Karpas-422 (cell line): ENCODE data around the gene TMEM129. TPM values are rescaled to one million over a fixed set of nuclear protein-coding genes. Genes with fewer than 3 reads are reported as not detected.

ENCODE experiments used
- DNase-seq: peaks from one replicate; pipeline ENCODE4 v3.0.0-alpha.2; 2015
- H2AFZ ChIP-seq: fragments of 200-600 bp; sonication (generic); 2 replicates; pipeline ENCODE4 v1.6.1; 2014; ENCODE audit warnings: antibody characterized with exemption, low read length, mixed read lengths
- H3K27ac ChIP-seq: fragments of 200-600 bp; sonication (generic); 2 replicates; pipeline ENCODE4 v1.5.1; 2014; ENCODE audit warnings: mild to moderate bottlenecking, low read length, moderate library complexity
- H3K27me3 ChIP-seq: fragments of 200-600 bp; sonication (generic); 2 replicates; pipeline ENCODE4 v1.6.1; 2014; ENCODE audit warnings: low read length, mixed read lengths
- H3K36me3 ChIP-seq: fragments of 200-600 bp; sonication (generic); 2 replicates; pipeline ENCODE4 v1.6.1; 2014; ENCODE audit warnings: low read length, mixed read lengths; ENCODE audit not compliant: insufficient read depth
- H3K4me1 ChIP-seq: fragments of 200-600 bp; sonication (generic); 2 replicates; pipeline ENCODE4 v1.6.1; 2014; ENCODE audit warnings: mild to moderate bottlenecking, low read length, mixed read lengths
- H3K4me2 ChIP-seq: fragments of 200-600 bp; sonication (generic); 2 replicates; pipeline ENCODE4 v1.6.1; 2014; ENCODE audit warnings: low read length, low read depth, mild to moderate bottlenecking; ENCODE audit not compliant: poor library complexity, severe bottlenecking
- H3K4me3 ChIP-seq: fragments of 200-600 bp; sonication (generic); 2 replicates; pipeline ENCODE4 v1.5.1; 2014; ENCODE audit warnings: mild to moderate bottlenecking, antibody characterized with exemption, low read length, mixed read lengths
- H3K79me2 ChIP-seq: fragments of 200-600 bp; sonication (generic); 2 replicates; pipeline ENCODE4 v1.6.1; 2014; ENCODE audit warnings: mild to moderate bottlenecking, low read length, mixed read lengths
- H3K9ac ChIP-seq: fragments of 200-600 bp; sonication (generic); 2 replicates; pipeline ENCODE4 v1.6.0; 2014; ENCODE audit warnings: low read length
- H3K9me2 ChIP-seq: fragments of 200-600 bp; sonication (generic), shearing (Covaris generic); replicated peaks from 2 replicates; pipeline ENCODE4 v1.6.0; 2014; ENCODE audit warnings: mild to moderate bottlenecking, low read length, moderate library complexity; ENCODE audit not compliant: insufficient read depth
- H3K9me3 ChIP-seq: fragments of 300-700, 200-600 bp; sonication (generic); 2 replicates; pipeline ENCODE4 v1.6.1; 2014; ENCODE audit warnings: low read length, mixed read lengths
- H4K20me1 ChIP-seq: fragments of 200-600 bp; sonication (generic); 2 replicates; pipeline ENCODE4 v1.6.1; 2014; ENCODE audit warnings: mild to moderate bottlenecking, antibody characterized with exemption, low read length, low read depth; ENCODE audit not compliant: insufficient read depth
- total RNA-seq: library from RNA; depleted of rRNA; stranded (reverse); fragments of >200 nt; shearing (Covaris generic); gene quantifications from 2 replicates; pipeline ENCODE4 v1.2.3, GENCODE V29; 2014; ENCODE audit warnings: low replicate concordance

The TMEM129 gene
- total RNA-seq, 1 experiment from 2014 or later = 21.8 TPM

GRCh38 chr4:1685235-1686150 is 35.6 kb downstream of the TMEM129 start:
- Histone ChIP-seq H3K9me3 (no peaks in the 10 kb centered on the region), H3K4me3 (no peak overlapping the region), H3K9me2 (no peaks in the 10 kb centered on the region), H3K36me3 (peaks cover 3% of the 10 kb centered on the region; the same call in 1 of the 2 replicates), H3K27me3 (no peaks in the 10 kb centered on the region), H3K4me2 (no peak overlapping the region), H3K79me2 (no peaks in the 10 kb centered on the region), H3K9ac (no peak overlapping the region), H2AFZ (no peak overlapping the region), H4K20me1 (no peaks in the 10 kb centered on the region), H3K4me1 (peaks cover 10% of the 10 kb centered on the region), H3K27ac (no peak overlapping the region)
- no peak for DNase-seq

- H3K9me3 ChIP-seq = no peaks in the 10 kb centered on the region
- H3K4me3 ChIP-seq = no peak overlapping the region
- H3K27ac ChIP-seq = no peak overlapping the region
- H3K4me1 ChIP-seq = peaks cover 10% of the 10 kb centered on the region
- no peaks in the 10 kb centered on the region for H3K9me2 ChIP-seq
- no peaks in the 10 kb centered on the region for H3K27me3 ChIP-seq
- no peaks in the 10 kb centered on the region for H3K79me2 ChIP-seq
- H2AFZ ChIP-seq = no peak overlapping the region
- H3K36me3 ChIP-seq = no peaks in the 10 kb centered on the region
- no peak for DNase-seq
- H4K20me1 ChIP-seq = no peaks in the 10 kb centered on the region
- no peak overlapping the region for H3K4me2 ChIP-seq
- no peak overlapping the region for H3K9ac ChIP-seq
These were observed 36.5 kb downstream of the TMEM129 start for GRCh38 chr4:1684506-1685234.

GRCh38 chr4:1683736-1684505 is 37.2 kb downstream of the TMEM129 start, which contains the start of gene FAM53A:
FAM53A (minus strand) TSS chr4:1684313; CDS start chr4:1668741, 15,572 bp downstream.
- Histone ChIP-seq H3K27me3 (no peaks in the 10 kb centered on the region), H3K9me3 (no peaks in the 10 kb centered on the region), H3K36me3 (no peaks in the 10 kb centered on the region), H2AFZ (peak within 1 kb of the TSS; percentile 71; the same call in 1 of the 2 replicates), H3K4me1 (peaks cover 10% of the 10 kb centered on the region), H3K4me2 (peak within 1 kb of the TSS; percentile 74), H3K79me2 (no peaks in the 10 kb centered on the region), H4K20me1 (no peaks in the 10 kb centered on the region), H3K27ac (no peak within 1 kb of the TSS), H3K9ac (peak within 1 kb of the TSS; percentile 67), H3K4me3 (peak within 1 kb of the TSS; percentile 65; the same call in 1 of the 2 replicates), H3K9me2 (no peaks in the 10 kb centered on the region)
- peak; percentile 96 for DNase-seq

DNA sequence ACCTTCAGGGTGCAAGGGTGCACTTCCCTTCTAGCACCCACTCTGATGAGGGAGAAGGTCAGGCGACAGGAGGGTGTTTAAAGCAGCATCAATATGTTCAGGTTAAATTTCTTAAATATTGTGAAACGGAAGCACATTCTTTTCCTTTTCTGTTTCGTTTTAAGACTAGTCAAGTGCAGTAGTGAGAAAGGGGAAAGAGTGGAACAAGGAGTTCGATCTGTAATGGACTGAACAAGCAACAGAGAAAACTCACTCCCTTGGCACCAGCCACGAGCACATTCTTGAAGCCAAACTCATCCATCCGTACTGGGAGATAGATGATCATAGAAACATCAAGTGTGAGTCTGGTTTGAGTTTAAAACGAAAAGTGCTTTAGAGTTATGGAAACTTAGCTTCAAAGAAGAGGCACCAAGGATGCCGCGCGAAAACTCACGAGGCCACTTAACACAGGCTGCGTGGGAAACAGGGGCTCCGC is 37.8 kb downstream of the TMEM129 start:
- Histone ChIP-seq H3K27ac (no peak overlapping the region), H2AFZ (peak overlapping the region; percentile 71; the same call in 1 of the 2 replicates), H3K4me1 (peaks cover 10% of the 10 kb centered on the region)

DNA sequence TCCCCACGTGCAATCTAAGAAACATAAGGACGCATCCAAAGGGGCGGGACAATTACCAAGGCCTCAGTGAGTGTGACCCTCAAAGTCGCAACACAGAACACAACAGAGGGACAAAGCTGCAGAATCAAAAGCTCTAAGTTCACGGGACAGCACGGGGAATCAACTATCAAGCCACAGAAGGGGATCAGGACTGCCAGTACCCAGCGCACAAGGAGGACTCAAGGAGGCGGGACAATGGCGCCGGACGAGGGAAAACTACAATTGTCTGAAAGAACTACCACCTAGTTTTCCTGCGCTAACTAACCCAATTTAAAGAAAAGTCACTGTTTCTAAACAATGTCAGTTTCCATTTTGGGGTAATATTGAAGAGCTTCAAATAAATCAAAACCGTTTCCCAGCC is 38.3 kb downstream of the TMEM129 start:
- H3K9me2 ChIP-seq = no peaks in the 10 kb centered on the region
- H3K27me3 ChIP-seq = no peaks in the 10 kb centered on the region
- no peaks in the 10 kb centered on the region for H3K9me3 ChIP-seq
- DNase-seq = no peak
- H2AFZ ChIP-seq = no peak overlapping the region
- H3K79me2 ChIP-seq = no peaks in the 10 kb centered on the region
- peak overlapping the region; percentile 74 for H3K4me2 ChIP-seq
- no peak overlapping the region for H3K4me3 ChIP-seq
- H3K27ac ChIP-seq = no peak overlapping the region
- no peaks in the 10 kb centered on the region for H4K20me1 ChIP-seq
- peaks cover 10% of the 10 kb centered on the region for H3K4me1 ChIP-seq
- peak overlapping the region; percentile 67; the same call in 1 of the 2 replicates for H3K9ac ChIP-seq
- no peaks in the 10 kb centered on the region for H3K36me3 ChIP-seq

More for the DNA sequence above, 37.8 kb downstream of the TMEM129 start:
- H3K79me2 ChIP-seq = no peaks in the 10 kb centered on the region
- no peaks in the 10 kb centered on the region for H3K9me3 ChIP-seq
- no peaks in the 10 kb centered on the region for H4K20me1 ChIP-seq
- peak overlapping the region; percentile 74 for H3K4me2 ChIP-seq
- no peaks in the 10 kb centered on the region for H3K36me3 ChIP-seq
- H3K9ac ChIP-seq = peak overlapping the region; percentile 67
- no peaks in the 10 kb centered on the region for H3K27me3 ChIP-seq
- no peaks in the 10 kb centered on the region for H3K9me2 ChIP-seq
- DNase-seq = no peak
- peak overlapping the region; percentile 65; the same call in 1 of the 2 replicates for H3K4me3 ChIP-seq

- no peaks in the 10 kb centered on the region for H3K27me3 ChIP-seq
- no peaks in the 10 kb centered on the region for H3K79me2 ChIP-seq
- H3K9ac ChIP-seq = no peak overlapping the region
- H3K4me1 ChIP-seq = peaks cover 2% of the 10 kb centered on the region
- H3K4me2 ChIP-seq = no peak overlapping the region
- H3K36me3 ChIP-seq = no peaks in the 10 kb centered on the region
- no peak overlapping the region for H3K27ac ChIP-seq
- H3K9me3 ChIP-seq = no peaks in the 10 kb centered on the region
- H3K4me3 ChIP-seq = no peak overlapping the region
- H3K9me2 ChIP-seq = no peaks in the 10 kb centered on the region
- no peak for DNase-seq
- no peaks in the 10 kb centered on the region for H4K20me1 ChIP-seq
- H2AFZ ChIP-seq = no peak overlapping the region
These were observed 42.9 kb downstream of the TMEM129 start for GRCh38 chr4:1678244-1678643.

GRCh38 chr4:1676605-1677525 is 44.3 kb downstream of the TMEM129 start:
- Histone ChIP-seq H3K9me2 (no peaks in the 10 kb centered on the region), H3K79me2 (no peaks in the 10 kb centered on the region), H3K4me3 (no peak overlapping the region), H3K36me3 (no peaks in the 10 kb centered on the region), H3K9me3 (no peaks in the 10 kb centered on the region), H3K4me2 (no peak overlapping the region), H3K9ac (no peak overlapping the region), H2AFZ (no peak overlapping the region), H3K4me1 (no peaks in the 10 kb centered on the region), H3K27ac (no peak overlapping the region), H3K27me3 (no peaks in the 10 kb centered on the region), H4K20me1 (no peaks in the 10 kb centered on the region)
- no peak for DNase-seq
